ENCODE data around the gene CA11.

DNA sequence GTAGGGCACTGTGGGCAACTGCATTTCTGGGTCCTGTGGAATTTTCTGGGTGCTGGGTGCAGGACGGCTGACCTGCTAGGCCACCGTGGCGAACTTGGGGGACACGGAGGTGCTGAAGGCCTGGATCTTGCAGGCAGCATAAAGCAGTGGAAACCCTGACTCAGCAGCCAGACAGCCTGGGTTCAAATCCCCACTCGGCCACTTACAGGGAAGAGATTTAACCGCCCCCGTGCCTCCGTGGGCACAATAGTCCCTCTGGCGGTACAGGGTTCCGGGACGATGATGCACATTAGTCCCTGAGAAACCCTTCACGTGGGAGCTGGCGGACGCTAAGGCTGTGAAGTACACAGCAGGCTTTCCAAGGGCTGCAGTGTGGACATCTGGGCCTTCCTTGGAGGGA lies 34.1 kb downstream of the CA11 start:
- TF ChIP-seq CTCF (IDR thresholded peaks at IDR 0.05): no peak
- TF ChIP-seq POLR2A (IDR thresholded peaks at IDR 0.05): no peak

All from heart left ventricle (tissue), 13 donors.